ENCODE measurements around the gene SLC26A5.
"Not testable (repeated sequence)": the region's sequence is repeated elsewhere in the genome, so short reads cannot be mapped to it uniquely, and the experiment has no call there.

Gene SLC26A5

GRCh38 chr7:103446049-103446520 lies at the start of gene SLC26A5:
Gene SLC26A5, minus strand, starts transcription at chr7:103446207. Its CDS starts 24,693 bp downstream, at chr7:103421514.
- DNase-seq (ENCODE audit: low read depth) = no peak

- DNase-seq (ENCODE audit: low read depth) = no peak
Observed at GRCh38 chr7:103487419-103487818, 41.4 kb upstream of the SLC26A5 start.

- not testable (repeated sequence) for DNase-seq (ENCODE audit: low read depth)
Observed at GRCh38 chr7:103486873-103487272, 40.9 kb upstream of the SLC26A5 start.

- no peak for DNase-seq (ENCODE audit: low read depth)
Observed at GRCh38 chr7:103480771-103481170, 34.8 kb upstream of the SLC26A5 start.

GRCh38 chr7:103474956-103475355 lies 28.9 kb upstream of the SLC26A5 start:
- DNase-seq (ENCODE audit: low read depth) = no peak

GRCh38 chr7:103469095-103469948 lies 23.3 kb upstream of the SLC26A5 start:
- DNase-seq (ENCODE audit: low read depth) = no peak

- no peak for DNase-seq (ENCODE audit: low read depth)
Observed at GRCh38 chr7:103466814-103467213, 20.8 kb upstream of the SLC26A5 start.

GRCh38 chr7:103462358-103462757 lies 16.4 kb upstream of the SLC26A5 start:
- DNase-seq (ENCODE audit: low read depth) = no peak

GRCh38 chr7:103447073-103447960 lies 1.3 kb upstream of the SLC26A5 start:
- no peak for DNase-seq (ENCODE audit: low read depth)

GRCh38 chr7:103445228-103446048 lies 569 bp downstream of the SLC26A5 start:
- no peak for DNase-seq (ENCODE audit: low read depth)

GRCh38 chr7:103439661-103440060 lies 6.3 kb downstream of the SLC26A5 start:
- no peak for DNase-seq (ENCODE audit: low read depth)

GRCh38 chr7:103437623-103438022 lies 8.4 kb downstream of the SLC26A5 start:
- no peak for DNase-seq (ENCODE audit: low read depth)

- no peak for DNase-seq (ENCODE audit: low read depth)
Observed at GRCh38 chr7:103432712-103433111, 13.3 kb downstream of the SLC26A5 start.

- DNase-seq (ENCODE audit: low read depth) = no peak
Observed at GRCh38 chr7:103425177-103425576, 20.8 kb downstream of the SLC26A5 start.

- no peak for DNase-seq (ENCODE audit: low read depth)
Observed at GRCh38 chr7:103423467-103424179, 22.4 kb downstream of the SLC26A5 start.

GRCh38 chr7:103420857-103421384 lies 25.1 kb downstream of the SLC26A5 start:
- no peak for DNase-seq (ENCODE audit: low read depth)

GRCh38 chr7:103418241-103418640 lies 27.8 kb downstream of the SLC26A5 start:
- no peak for DNase-seq (ENCODE audit: low read depth)

- no peak for DNase-seq (ENCODE audit: low read depth)
Observed at GRCh38 chr7:103413407-103413806, 32.6 kb downstream of the SLC26A5 start.

GRCh38 chr7:103412151-103412550 lies 33.9 kb downstream of the SLC26A5 start:
- DNase-seq (ENCODE audit: low read depth) = no peak

GRCh38 chr7:103405789-103406613 lies 40.0 kb downstream of the SLC26A5 start:
- DNase-seq (ENCODE audit: low read depth) = not testable (repeated sequence)
